Loucy (cell line): ENCODE results near the gene DRAXIN.

Experiments
- H2AFZ ChIP-seq: fragments of 200-600 bp; sonication (generic); 2 replicates; pipeline ENCODE4 v1.6.0; 2016; ENCODE audit warnings: antibody characterized with exemption, mild to moderate bottlenecking, low read length, moderate library complexity
- H3F3A ChIP-seq: fragments of 200-600 bp; 2 replicates; pipeline ENCODE4 v1.6.0; 2016; ENCODE audit warnings: antibody characterized with exemption, low read depth, mild to moderate bottlenecking
- H3K27me3 ChIP-seq: fragments of 200-600 bp; sonication (generic); 2 replicates; pipeline ENCODE4 v1.6.1; 2014; ENCODE audit warnings: low read length, mild to moderate bottlenecking; ENCODE audit not compliant: insufficient read depth, poor library complexity, severe bottlenecking
- H3K36me3 ChIP-seq: fragments of 200-600 bp; sonication (generic); 2 replicates; pipeline ENCODE4 v1.6.1; 2016; ENCODE audit warnings: low read length; ENCODE audit not compliant: insufficient read depth
- H3K4me1 ChIP-seq: fragments of 200-600 bp; sonication (generic); 2 replicates; pipeline ENCODE4 v1.5.1; 2014; ENCODE audit warnings: low read length, mild to moderate bottlenecking; ENCODE audit not compliant: insufficient read depth, poor library complexity, severe bottlenecking
- H3K4me2 ChIP-seq: fragments of 200-600 bp; sonication (generic); 2 replicates; pipeline ENCODE4 v1.6.0; 2014; ENCODE audit warnings: antibody characterized with exemption, low read length, low read depth, mild to moderate bottlenecking; ENCODE audit not compliant: poor library complexity, severe bottlenecking
- H3K4me3 ChIP-seq: fragments of 200-600 bp; sonication (generic); 2 replicates; pipeline ENCODE4 v1.5.1; 2014; ENCODE audit warnings: low read length, mild to moderate bottlenecking, mixed read lengths; ENCODE audit not compliant: poor library complexity, severe bottlenecking
- H3K79me2 ChIP-seq: fragments of 200-600 bp; sonication (generic); 2 replicates; pipeline ENCODE4 v1.6.1; 2014; ENCODE audit warnings: low read length; ENCODE audit not compliant: insufficient read depth
- H3K9ac ChIP-seq: fragments of 200-600 bp; sonication (generic); 2 replicates; pipeline ENCODE4 v1.6.0; 2014; ENCODE audit warnings: mild to moderate bottlenecking, low read depth, low read length, moderate library complexity; ENCODE audit not compliant: poor library complexity, severe bottlenecking
- H3K9me2 ChIP-seq: fragments of 200-600 bp; sonication (generic); replicated peaks from 2 replicates; pipeline ENCODE4 v1.6.1; 2016; ENCODE audit warnings: low read depth, low read length, mixed read lengths
- H3K9me3 ChIP-seq: fragments of 200-600 bp; sonication (generic); 2 replicates; pipeline ENCODE4 v1.6.1; 2014; ENCODE audit warnings: mild to moderate bottlenecking, antibody characterized with exemption, low read length, low read depth; ENCODE audit not compliant: insufficient read depth
- H4K20me1 ChIP-seq: fragments of 200-600 bp; sonication (generic); 2 replicates; pipeline ENCODE4 v1.6.0; 2014; ENCODE audit warnings: antibody characterized with exemption, low read length, mild to moderate bottlenecking; ENCODE audit not compliant: insufficient read depth, poor library complexity, severe bottlenecking
- CTCF ChIP-seq: fragments of 200-600 bp; sonication (generic); conservative IDR thresholded peaks from 2 replicates; pipeline ENCODE4 v1.5.1; 2014; ENCODE audit warnings: mild to moderate bottlenecking, antibody characterized with exemption, low read length
- EZH2phosphoT487 ChIP-seq: fragments of 200-600 bp; IDR thresholded peaks from 2 replicates; pipeline ENCODE4 v1.6.1; 2018; ENCODE audit warnings: antibody characterized with exemption, mild to moderate bottlenecking, moderate library complexity, borderline replicate concordance

The DRAXIN gene

DNA sequence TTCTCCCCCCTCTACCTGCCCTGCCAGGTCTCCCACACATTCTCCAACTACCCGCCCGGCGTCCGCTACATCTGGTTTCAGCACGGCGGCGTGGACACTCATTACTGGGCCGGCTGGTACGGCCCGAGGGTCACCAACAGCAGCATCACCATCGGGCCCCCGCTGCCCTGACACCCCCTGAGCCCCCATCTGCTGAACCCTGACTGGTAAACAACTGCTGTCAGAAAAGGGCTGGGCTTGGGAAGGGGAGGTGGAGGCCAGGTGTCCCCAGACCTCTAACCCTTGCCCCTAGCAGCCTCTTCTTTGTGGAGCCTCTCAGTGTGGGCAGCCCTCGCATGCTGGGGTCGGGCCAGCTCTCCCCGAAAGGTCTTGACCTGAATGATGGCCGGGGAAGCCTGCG lies 30.4 kb upstream of the DRAXIN start:
- H2AFZ ChIP-seq = no peak overlapping the region
- H3K9me3 ChIP-seq = no peaks in the 10 kb centered on the region
- no peak overlapping the region for H3K9ac ChIP-seq
- no peak overlapping the region for H3K4me2 ChIP-seq
- H3K4me3 ChIP-seq = no peak overlapping the region
- no peak for TF ChIP-seq EZH2phosphoT487
- no peak for TF ChIP-seq CTCF
- no peaks in the 10 kb centered on the region for H3K9me2 ChIP-seq
- H3K27me3 ChIP-seq = no peaks in the 10 kb centered on the region
- H3K4me1 ChIP-seq = peaks cover 6% of the 10 kb centered on the region
- no peaks in the 10 kb centered on the region for H3K36me3 ChIP-seq
- no peaks in the 10 kb centered on the region for H4K20me1 ChIP-seq
- no peaks in the 10 kb centered on the region for H3K79me2 ChIP-seq
- H3F3A ChIP-seq = no peaks in the 10 kb centered on the region; the same call in 1 of the 2 replicates

- H3K9me2 ChIP-seq = no peaks in the 10 kb centered on the region
- no peaks in the 10 kb centered on the region for H4K20me1 ChIP-seq
- peak overlapping the region; percentile 20; the same call in 1 of the 2 replicates for H2AFZ ChIP-seq
- no peaks in the 10 kb centered on the region for H3K9me3 ChIP-seq
- peak overlapping the region; percentile 61 for H3K9ac ChIP-seq
- TF ChIP-seq EZH2phosphoT487 (no peak), CTCF (no peak)
- H3F3A ChIP-seq = no peaks in the 10 kb centered on the region
- no peaks in the 10 kb centered on the region for H3K4me1 ChIP-seq
- H3K36me3 ChIP-seq = no peaks in the 10 kb centered on the region
- no peaks in the 10 kb centered on the region for H3K79me2 ChIP-seq
- H3K4me3 ChIP-seq = peak overlapping the region; percentile 69
- H3K27me3 ChIP-seq = no peaks in the 10 kb centered on the region
- H3K4me2 ChIP-seq = peak overlapping the region; percentile 87
Observed at GRCh38 chr1:11664336-11665065, 27.0 kb upstream of the DRAXIN start.

GRCh38 chr1:11668516-11668915 lies 23.0 kb upstream of the DRAXIN start:
- Histone ChIP-seq H3K79me2 (no peaks in the 10 kb centered on the region), H3K4me1 (no peaks in the 10 kb centered on the region), H3K9me3 (no peaks in the 10 kb centered on the region), H3K27me3 (no peaks in the 10 kb centered on the region), H2AFZ (no peak overlapping the region), H3K4me3 (no peak overlapping the region), H3K4me2 (no peak overlapping the region), H3K9ac (no peak overlapping the region), H3F3A (no peaks in the 10 kb centered on the region), H3K9me2 (no peaks in the 10 kb centered on the region), H3K36me3 (peaks cover 15% of the 10 kb centered on the region; the same call in 1 of the 2 replicates), H4K20me1 (no peaks in the 10 kb centered on the region)
- TF ChIP-seq CTCF (no peak), EZH2phosphoT487 (no peak)
